ENCODE data around the gene KDM7A.

- no peak for TF ChIP-seq CTCF (IDR thresholded peaks at IDR 0.05)
- TF ChIP-seq POLR2A (IDR thresholded peaks at IDR 0.05) = no peak
Observed at GRCh38 chr7:140035400-140036223, 141.2 kb downstream of the KDM7A start.
